Stimulated activated naive CD8-positive, alpha-beta T cell treated with anti-CD3 and anti-CD28 coated beads, Interleukin-15, amount 100 ng/mL, for 72 hours (primary cell): ENCODE results near the gene C1QA.
A peak's percentile ranks its signal among the peaks of the same experiment; 100 is the strongest.

ENCODE experiments used
- ATAC-seq: fragments of 150-1000 bp; cut with Tn5 transposase; 2 replicates; pipeline ENCODE4 v1.10.0; 2021; ENCODE audit warnings: mild to moderate bottlenecking, moderate library complexity
- DNase-seq, 2 donors: peaks; one replicate each; pipeline ENCODE4 v3.0.0; 2021 to 2022
- H3K27ac Mint-ChIP-seq, 2 donors: one replicate each; pipeline ENCODE4 v1.8.0; 2022; ENCODE audit warnings: mild to moderate bottlenecking in 2 of 2, mixed read lengths in 2 of 2, moderate library complexity in 2 of 2
- H3K27me3 Mint-ChIP-seq: one replicate; pipeline ENCODE4 v1.8.0; 2022; ENCODE audit warnings: mixed read lengths
- H3K4me1 Mint-ChIP-seq: one replicate; pipeline ENCODE4 v1.8.0; 2022; ENCODE audit warnings: mild to moderate bottlenecking, mixed read lengths
- H3K4me3 Mint-ChIP-seq, 2 donors: one replicate each; pipeline ENCODE4 v1.8.0; 2022; ENCODE audit warnings: mild to moderate bottlenecking in 2 of 2, mixed read lengths in 2 of 2, moderate library complexity in 1 of 2
- H3K9me3 Mint-ChIP-seq, 2 donors: one replicate each; pipeline ENCODE4 v1.8.0; 2022; ENCODE audit warnings: mixed read lengths in 2 of 2

Gene C1QA

GRCh38 chr1:22636353-22636752 is at the start of gene C1QA:
Gene C1QA, plus strand, starts transcription at chr1:22636628. Its CDS starts 989 bp downstream, at chr1:22637617.
- ATAC-seq (no peak), DNase-seq (no peak)
- Mint-ChIP-seq H3K4me3 (no peak within 1 kb of the TSS), H3K27ac (no peak within 1 kb of the TSS), H3K9me3 (no peaks in the 10 kb centered on the region), H3K4me1 (no peaks in the 10 kb centered on the region), H3K27me3 (peaks cover 47% of the 10 kb centered on the region)

GRCh38 chr1:22587247-22587646 is 49.2 kb upstream of the C1QA start:
- H3K4me1 Mint-ChIP-seq = no peaks in the 10 kb centered on the region
- H3K4me3 Mint-ChIP-seq = no peak overlapping the region
- DNase-seq (no peak), ATAC-seq (no peak)
- H3K9me3 Mint-ChIP-seq = no peaks in the 10 kb centered on the region
- peaks cover 26% of the 10 kb centered on the region for H3K27me3 Mint-ChIP-seq
- H3K27ac Mint-ChIP-seq = peak overlapping the region in 1 of 2 donors; percentile 49

GRCh38 chr1:22588899-22589422 is 47.5 kb upstream of the C1QA start:
- no peak overlapping the region for H3K4me3 Mint-ChIP-seq
- no peaks in the 10 kb centered on the region for H3K9me3 Mint-ChIP-seq
- DNase-seq = no peak
- ATAC-seq = no peak
- peaks cover 38% of the 10 kb centered on the region for H3K27me3 Mint-ChIP-seq
- H3K4me1 Mint-ChIP-seq = no peaks in the 10 kb centered on the region
- peak overlapping the region in 1 of 2 donors; percentile 67 for H3K27ac Mint-ChIP-seq

- H3K4me1 Mint-ChIP-seq = no peaks in the 10 kb centered on the region
- no peak overlapping the region for H3K4me3 Mint-ChIP-seq
- H3K27me3 Mint-ChIP-seq = peaks cover 62% of the 10 kb centered on the region
- DNase-seq = no peak
- H3K9me3 Mint-ChIP-seq = no peaks in the 10 kb centered on the region
- peak overlapping the region in 1 of 2 donors; percentile 67 for H3K27ac Mint-ChIP-seq
- no peak for ATAC-seq
Observed at GRCh38 chr1:22591576-22591975, 44.9 kb upstream of the C1QA start.

- DNase-seq (no peak), ATAC-seq (no peak)
Observed at GRCh38 chr1:22592051-22592450, 44.4 kb upstream of the C1QA start.

GRCh38 chr1:22592919-22593790 is 43.3 kb upstream of the C1QA start:
- Mint-ChIP-seq H3K27ac (no peak overlapping the region), H3K9me3 (no peaks in the 10 kb centered on the region), H3K4me1 (no peaks in the 10 kb centered on the region), H3K4me3 (no peak overlapping the region), H3K27me3 (peaks cover 62% of the 10 kb centered on the region)
- DNase-seq = no peak
- no peak for ATAC-seq

More at GRCh38 chr1:22592051-22592450, 44.4 kb upstream of the C1QA start:
- Mint-ChIP-seq H3K27me3 (peaks cover 62% of the 10 kb centered on the region), H3K4me3 (no peak overlapping the region), H3K27ac (peak overlapping the region in 1 of 2 donors; percentile 67), H3K9me3 (no peaks in the 10 kb centered on the region), H3K4me1 (no peaks in the 10 kb centered on the region)

- Mint-ChIP-seq H3K4me1 (no peaks in the 10 kb centered on the region), H3K27me3 (peaks cover 68% of the 10 kb centered on the region), H3K4me3 (no peak overlapping the region), H3K9me3 (no peaks in the 10 kb centered on the region), H3K27ac (no peak overlapping the region)
- DNase-seq (no peak), ATAC-seq (no peak)
Observed at GRCh38 chr1:22594396-22594795, 42.0 kb upstream of the C1QA start.

GRCh38 chr1:22595108-22595507 is 41.3 kb upstream of the C1QA start:
- ATAC-seq = no peak
- H3K9me3 Mint-ChIP-seq = no peaks in the 10 kb centered on the region
- H3K4me3 Mint-ChIP-seq = no peak overlapping the region
- H3K27ac Mint-ChIP-seq = no peak overlapping the region
- H3K27me3 Mint-ChIP-seq = peaks cover 63% of the 10 kb centered on the region
- no peak for DNase-seq
- no peaks in the 10 kb centered on the region for H3K4me1 Mint-ChIP-seq

- DNase-seq = no peak
- Mint-ChIP-seq H3K27ac (no peak overlapping the region), H3K4me3 (no peak overlapping the region), H3K4me1 (no peaks in the 10 kb centered on the region), H3K27me3 (peaks cover 52% of the 10 kb centered on the region), H3K9me3 (no peaks in the 10 kb centered on the region)
- ATAC-seq = no peak
Observed at GRCh38 chr1:22597301-22597965, 39.0 kb upstream of the C1QA start.

GRCh38 chr1:22597996-22598395 is 38.4 kb upstream of the C1QA start:
- Mint-ChIP-seq H3K27ac (no peak overlapping the region), H3K4me3 (no peak overlapping the region), H3K27me3 (peaks cover 46% of the 10 kb centered on the region), H3K9me3 (no peaks in the 10 kb centered on the region), H3K4me1 (no peaks in the 10 kb centered on the region)
- ATAC-seq (no peak), DNase-seq (no peak)

- Mint-ChIP-seq H3K27ac (no peak overlapping the region), H3K4me1 (no peaks in the 10 kb centered on the region), H3K27me3 (peaks cover 49% of the 10 kb centered on the region), H3K4me3 (no peak overlapping the region), H3K9me3 (no peaks in the 10 kb centered on the region)
- DNase-seq = no peak
- ATAC-seq = no peak
Observed at GRCh38 chr1:22598736-22599135, 37.7 kb upstream of the C1QA start.

GRCh38 chr1:22600071-22600816 is 36.2 kb upstream of the C1QA start:
- ATAC-seq = no peak
- H3K4me3 Mint-ChIP-seq = no peak overlapping the region

GRCh38 chr1:22600817-22601605 is 35.4 kb upstream of the C1QA start:
- Mint-ChIP-seq H3K4me3 (no peak overlapping the region), H3K4me1 (no peaks in the 10 kb centered on the region), H3K9me3 (no peaks in the 10 kb centered on the region)

More at GRCh38 chr1:22600071-22600816, 36.2 kb upstream of the C1QA start:
- Mint-ChIP-seq H3K4me1 (no peaks in the 10 kb centered on the region), H3K27me3 (peaks cover 50% of the 10 kb centered on the region), H3K9me3 (no peaks in the 10 kb centered on the region), H3K27ac (no peak overlapping the region)
- no peak for DNase-seq

GRCh38 chr1:22601610-22602009 is 34.8 kb upstream of the C1QA start:
- H3K9me3 Mint-ChIP-seq = no peaks in the 10 kb centered on the region
- no peak overlapping the region for H3K27ac Mint-ChIP-seq
- DNase-seq (no peak), ATAC-seq (no peak)
- peaks cover 53% of the 10 kb centered on the region for H3K27me3 Mint-ChIP-seq
- no peak overlapping the region for H3K4me3 Mint-ChIP-seq
- H3K4me1 Mint-ChIP-seq = no peaks in the 10 kb centered on the region

More at GRCh38 chr1:22600817-22601605, 35.4 kb upstream of the C1QA start:
- DNase-seq (no peak), ATAC-seq (peak; percentile 43)
- H3K27me3 Mint-ChIP-seq = peaks cover 50% of the 10 kb centered on the region
- no peak overlapping the region for H3K27ac Mint-ChIP-seq
